Stimulated activated memory B cell treated with anti-CD40 and anti-IgM and Interleukin-4, amounts not matched to agents 10 μg/mL and 1 μg/mL and 100 μg/mL, for 72 hours (primary cell): ENCODE data around the gene IGSF8.
"Not testable (repeated sequence)": the region's sequence is repeated elsewhere in the genome, so short reads cannot be mapped to it uniquely, and the experiment has no call there.

Source experiments
- ATAC-seq: fragments of 150-1000 bp; cut with Tn5 transposase; 2 replicates; pipeline ENCODE4 v1.10.0; 2021
- H3K27ac Mint-ChIP-seq: one replicate; pipeline ENCODE4 v1.8.0; 2022; ENCODE audit warnings: mild to moderate bottlenecking, mixed read lengths
- H3K27me3 Mint-ChIP-seq: one replicate; pipeline ENCODE4 v1.8.0; 2022; ENCODE audit warnings: mixed read lengths
- H3K36me3 Mint-ChIP-seq: one replicate; pipeline ENCODE4 v1.8.0; 2022; ENCODE audit warnings: mixed read lengths
- H3K4me1 Mint-ChIP-seq: one replicate; pipeline ENCODE4 v1.8.0; 2022; ENCODE audit warnings: mixed read lengths
- H3K4me3 Mint-ChIP-seq: one replicate; pipeline ENCODE4 v1.8.0; 2022; ENCODE audit warnings: mild to moderate bottlenecking, moderate library complexity, mixed read lengths
- H3K9me3 Mint-ChIP-seq: one replicate; pipeline ENCODE4 v1.8.0; 2022; ENCODE audit warnings: mixed read lengths

The IGSF8 gene

GRCh38 chr1:160053548-160054365 lies 44.7 kb downstream of the IGSF8 start:
- H3K9me3 Mint-ChIP-seq: no peaks in the 10 kb centered on the region
- H3K36me3 Mint-ChIP-seq: no peaks in the 10 kb centered on the region
- peaks cover 58% of the 10 kb centered on the region for H3K27me3 Mint-ChIP-seq
- H3K4me1 Mint-ChIP-seq: no peaks in the 10 kb centered on the region
- no peak for ATAC-seq
- H3K4me3 Mint-ChIP-seq: no peak overlapping the region
- H3K27ac Mint-ChIP-seq: no peak overlapping the region

GRCh38 chr1:160052936-160053335 lies 45.5 kb downstream of the IGSF8 start:
- Mint-ChIP-seq H3K27ac (no peak overlapping the region), H3K9me3 (no peaks in the 10 kb centered on the region), H3K4me3 (no peak overlapping the region), H3K27me3 (peaks cover 51% of the 10 kb centered on the region), H3K4me1 (no peaks in the 10 kb centered on the region), H3K36me3 (no peaks in the 10 kb centered on the region)
- no peak for ATAC-seq

- Mint-ChIP-seq H3K4me3 (no peak overlapping the region), H3K4me1 (peaks cover 15% of the 10 kb centered on the region), H3K36me3 (no peaks in the 10 kb centered on the region), H3K27me3 (peaks cover 31% of the 10 kb centered on the region), H3K27ac (no peak overlapping the region), H3K9me3 (no peaks in the 10 kb centered on the region)
- ATAC-seq: no peak
Observed at GRCh38 chr1:160050619-160051018, 47.8 kb downstream of the IGSF8 start.

GRCh38 chr1:160050182-160050581 lies 48.2 kb downstream of the IGSF8 start:
- ATAC-seq, H3K36me3 Mint-ChIP-seq, H3K4me3 Mint-ChIP-seq, H3K9me3 Mint-ChIP-seq, H3K27ac Mint-ChIP-seq: not testable (repeated sequence)
- Mint-ChIP-seq H3K4me1 (peaks cover 15% of the 10 kb centered on the region), H3K27me3 (peaks cover 26% of the 10 kb centered on the region)

GRCh38 chr1:160049101-160049500 lies 49.3 kb downstream of the IGSF8 start:
- Mint-ChIP-seq H3K4me3 (no peak overlapping the region), H3K27me3 (peaks cover 15% of the 10 kb centered on the region), H3K4me1 (peaks cover 15% of the 10 kb centered on the region), H3K36me3 (no peaks in the 10 kb centered on the region), H3K9me3 (no peaks in the 10 kb centered on the region), H3K27ac (no peak overlapping the region)
- ATAC-seq: no peak

- peaks cover 15% of the 10 kb centered on the region for H3K4me1 Mint-ChIP-seq
- no peak overlapping the region for H3K4me3 Mint-ChIP-seq
- no peaks in the 10 kb centered on the region for H3K36me3 Mint-ChIP-seq
Observed at GRCh38 chr1:160048335-160048734, 50.1 kb downstream of the IGSF8 start.

GRCh38 chr1:160047111-160047991 lies 51.1 kb downstream of the IGSF8 start:
- H3K27ac Mint-ChIP-seq: peak overlapping the region; percentile 51
- peaks cover 10% of the 10 kb centered on the region for H3K27me3 Mint-ChIP-seq
- ATAC-seq: peak; percentile 68
- H3K9me3 Mint-ChIP-seq: no peaks in the 10 kb centered on the region
- no peaks in the 10 kb centered on the region for H3K36me3 Mint-ChIP-seq
- peak overlapping the region; percentile 75 for H3K4me3 Mint-ChIP-seq
- H3K4me1 Mint-ChIP-seq: peaks cover 15% of the 10 kb centered on the region

More at GRCh38 chr1:160048335-160048734, 50.1 kb downstream of the IGSF8 start:
- H3K27ac Mint-ChIP-seq: no peak overlapping the region
- no peak for ATAC-seq
- H3K9me3 Mint-ChIP-seq: no peaks in the 10 kb centered on the region
- peaks cover 10% of the 10 kb centered on the region for H3K27me3 Mint-ChIP-seq

GRCh38 chr1:160046494-160047110 lies 51.8 kb downstream of the IGSF8 start:
- Mint-ChIP-seq H3K4me3 (peak overlapping the region; percentile 75), H3K36me3 (no peaks in the 10 kb centered on the region), H3K27me3 (peaks cover 2% of the 10 kb centered on the region), H3K27ac (peak overlapping the region; percentile 51), H3K4me1 (peaks cover 15% of the 10 kb centered on the region), H3K9me3 (no peaks in the 10 kb centered on the region)
- peak; percentile 83 for ATAC-seq

GRCh38 chr1:160045653-160046052 lies 52.8 kb downstream of the IGSF8 start:
- Mint-ChIP-seq H3K36me3 (no peaks in the 10 kb centered on the region), H3K27ac (no peak overlapping the region), H3K4me3 (no peak overlapping the region), H3K9me3 (no peaks in the 10 kb centered on the region), H3K27me3 (no peaks in the 10 kb centered on the region), H3K4me1 (peaks cover 15% of the 10 kb centered on the region)
- ATAC-seq: no peak

- no peak for ATAC-seq
- Mint-ChIP-seq H3K27ac (no peak overlapping the region), H3K4me1 (peaks cover 15% of the 10 kb centered on the region), H3K36me3 (no peaks in the 10 kb centered on the region), H3K9me3 (no peaks in the 10 kb centered on the region), H3K27me3 (no peaks in the 10 kb centered on the region), H3K4me3 (no peak overlapping the region)
Observed at GRCh38 chr1:160043543-160043942, 54.9 kb downstream of the IGSF8 start.
